DND-41 (cell line): ENCODE data around the gene CNKSR2.

Experiments used
- ATAC-seq: fragments of 200-7000 bp; cut with Tn5 transposase; 3 replicates; pipeline ENCODE4 v1.9.1; 2021; ENCODE audit warnings: low read depth; ENCODE audit not compliant: insufficient read depth
- DNase-seq: peaks from one replicate; pipeline ENCODE4 v3.0.0-alpha.2; 2020
- H2AFZ ChIP-seq: 2 replicates; pipeline ENCODE4 v1.6.0; 2012; ENCODE audit warnings: low read depth, low read length
- H3K27ac ChIP-seq: 2 replicates; pipeline ENCODE4 v1.5.1; 2012; ENCODE audit warnings: low read length, inconsistent platforms
- H3K27me3 ChIP-seq: fragments of 200-600 bp; sonication (generic); 2 replicates; pipeline ENCODE4 v1.6.0; 2012; ENCODE audit warnings: low read length, mild to moderate bottlenecking, inconsistent platforms; ENCODE audit not compliant: insufficient read depth, poor library complexity
- H3K36me3 ChIP-seq: 2 replicates; pipeline ENCODE4 v1.5.1; 2012; ENCODE audit warnings: low read length, inconsistent platforms; ENCODE audit not compliant: insufficient read depth
- H3K4me1 ChIP-seq: 2 replicates; pipeline ENCODE4 v1.5.1; 2012; ENCODE audit warnings: mild to moderate bottlenecking, low read length; ENCODE audit not compliant: insufficient read depth
- H3K4me2 ChIP-seq: 2 replicates; pipeline ENCODE4 v1.6.0; 2012; ENCODE audit warnings: mild to moderate bottlenecking, moderate library complexity, low read length, inconsistent platforms; ENCODE audit not compliant: insufficient read depth
- H3K4me3 ChIP-seq, 2 experiments: fragments of 200-600 bp in 1 of 2; shearing (Covaris generic) in 1 of 2; 2 replicates each; pipeline ENCODE4 v1.5.1; 2012 to 2016; ENCODE audit warnings: inconsistent platforms in 2 of 2, low read length in 2 of 2, mild to moderate bottlenecking in 2 of 2, low read depth in 1 of 2, moderate library complexity in 1 of 2
- H3K79me2 ChIP-seq: 2 replicates; pipeline ENCODE4 v1.6.0; 2012; ENCODE audit warnings: low read length, inconsistent platforms; ENCODE audit not compliant: insufficient read depth
- H3K9ac ChIP-seq: 2 replicates; pipeline ENCODE4 v1.6.0; 2012; ENCODE audit warnings: low read depth, mild to moderate bottlenecking, inconsistent platforms, low read length, moderate library complexity
- H3K9me3 ChIP-seq: 2 replicates; pipeline ENCODE4 v1.5.1; 2012; ENCODE audit warnings: low read length, moderate library complexity, mild to moderate bottlenecking, inconsistent platforms; ENCODE audit not compliant: insufficient read depth, severe bottlenecking
- H4K20me1 ChIP-seq: 2 replicates; pipeline ENCODE4 v1.6.0; 2012; ENCODE audit warnings: low read length; ENCODE audit not compliant: insufficient read depth
- CTCF ChIP-seq: IDR thresholded peaks from 2 replicates; pipeline ENCODE4 v1.5.1; 2012; ENCODE audit warnings: borderline replicate concordance, low read length, moderate library complexity, mild to moderate bottlenecking; ENCODE audit not compliant: poor library complexity, severe bottlenecking; ENCODE audit errors: extremely low read depth
- EZH2 ChIP-seq: IDR thresholded peaks from 3 replicates; pipeline ENCODE4 v1.6.1; 2012; ENCODE audit warnings: borderline replicate concordance, low read depth, mild to moderate bottlenecking, moderate library complexity, low read length, inconsistent platforms; ENCODE audit not compliant: severe bottlenecking

The CNKSR2 gene

GRCh38 chrX:21374163-21374993 is at the start of gene CNKSR2:
Gene CNKSR2, plus strand, starts transcription at chrX:21374418. Its CDS starts 480 bp downstream, at chrX:21374898.
- Histone ChIP-seq H3K4me2 (peak within 1 kb of the TSS; percentile 90), H3K36me3 (no peaks in the 10 kb centered on the region), H3K4me1 (peaks cover 31% of the 10 kb centered on the region), H3K27me3 (no peaks in the 10 kb centered on the region), H3K27ac (peak within 1 kb of the TSS; percentile 62), H3K79me2 (peaks cover 5% of the 10 kb centered on the region; the same call in 1 of the 2 replicates), H3K4me3 (peak within 1 kb of the TSS; percentile 65 to 88), H2AFZ (peak within 1 kb of the TSS; percentile 66), H3K9me3 (no peaks in the 10 kb centered on the region), H3K9ac (peak within 1 kb of the TSS; percentile 73), H4K20me1 (no peaks in the 10 kb centered on the region; the same call in 1 of the 2 replicates)
- ATAC-seq (peak; percentile 74), DNase-seq (peak; percentile 76)
- TF ChIP-seq CTCF (no peak), EZH2 (no peak)

GRCh38 chrX:21354725-21355124 is 19.5 kb upstream of the CNKSR2 start:
- H3K79me2 ChIP-seq = no peaks in the 10 kb centered on the region
- no peaks in the 10 kb centered on the region for H3K36me3 ChIP-seq
- no peak overlapping the region for H3K4me3 ChIP-seq
- H3K9me3 ChIP-seq = no peaks in the 10 kb centered on the region
- no peaks in the 10 kb centered on the region for H3K27me3 ChIP-seq
- no peak overlapping the region for H2AFZ ChIP-seq
- TF ChIP-seq CTCF (no peak), EZH2 (no peak)
- H3K4me1 ChIP-seq = no peaks in the 10 kb centered on the region
- H4K20me1 ChIP-seq = no peaks in the 10 kb centered on the region
- H3K27ac ChIP-seq = no peak overlapping the region
- DNase-seq = no peak
- no peak overlapping the region for H3K9ac ChIP-seq
- no peak overlapping the region for H3K4me2 ChIP-seq
- no peak for ATAC-seq

- no peak for TF ChIP-seq CTCF
- no peak for TF ChIP-seq EZH2
- no peak for DNase-seq
- H3K4me1 ChIP-seq = no peaks in the 10 kb centered on the region
Measured at GRCh38 chrX:21355831-21356230, 18.4 kb upstream of the CNKSR2 start.

More at GRCh38 chrX:21355831-21356230, 18.4 kb upstream of the CNKSR2 start:
- no peaks in the 10 kb centered on the region for H3K36me3 ChIP-seq
- H2AFZ ChIP-seq = no peak overlapping the region
- no peak overlapping the region for H3K4me2 ChIP-seq
- H4K20me1 ChIP-seq = no peaks in the 10 kb centered on the region
- ATAC-seq = no peak
- H3K9me3 ChIP-seq = no peaks in the 10 kb centered on the region
- H3K79me2 ChIP-seq = no peaks in the 10 kb centered on the region
- no peak overlapping the region for H3K4me3 ChIP-seq
- H3K27me3 ChIP-seq = no peaks in the 10 kb centered on the region
- no peak overlapping the region for H3K9ac ChIP-seq
- no peak overlapping the region for H3K27ac ChIP-seq
